Stimulated activated memory B cell treated with anti-CD40 and anti-IgM and Interleukin-4, amounts not matched to agents 10 μg/mL and 1 μg/mL and 100 μg/mL, for 72 hours (primary cell): ENCODE results near the gene RIT1.
"Not testable (repeated sequence)": the region's sequence is repeated elsewhere in the genome, so short reads cannot be mapped to it uniquely, and the experiment has no call there.

Experiments used
- ATAC-seq: fragments of 150-1000 bp; cut with Tn5 transposase; 2 replicates; pipeline ENCODE4 v1.10.0; 2021
- H3K27ac Mint-ChIP-seq: one replicate; pipeline ENCODE4 v1.8.0; 2022; ENCODE audit warnings: mild to moderate bottlenecking, mixed read lengths
- H3K27me3 Mint-ChIP-seq: one replicate; pipeline ENCODE4 v1.8.0; 2022; ENCODE audit warnings: mixed read lengths
- H3K36me3 Mint-ChIP-seq: one replicate; pipeline ENCODE4 v1.8.0; 2022; ENCODE audit warnings: mixed read lengths
- H3K4me1 Mint-ChIP-seq: one replicate; pipeline ENCODE4 v1.8.0; 2022; ENCODE audit warnings: mixed read lengths
- H3K4me3 Mint-ChIP-seq: one replicate; pipeline ENCODE4 v1.8.0; 2022; ENCODE audit warnings: mild to moderate bottlenecking, moderate library complexity, mixed read lengths
- H3K9me3 Mint-ChIP-seq: one replicate; pipeline ENCODE4 v1.8.0; 2022; ENCODE audit warnings: mixed read lengths

RIT1 gene

DNA sequence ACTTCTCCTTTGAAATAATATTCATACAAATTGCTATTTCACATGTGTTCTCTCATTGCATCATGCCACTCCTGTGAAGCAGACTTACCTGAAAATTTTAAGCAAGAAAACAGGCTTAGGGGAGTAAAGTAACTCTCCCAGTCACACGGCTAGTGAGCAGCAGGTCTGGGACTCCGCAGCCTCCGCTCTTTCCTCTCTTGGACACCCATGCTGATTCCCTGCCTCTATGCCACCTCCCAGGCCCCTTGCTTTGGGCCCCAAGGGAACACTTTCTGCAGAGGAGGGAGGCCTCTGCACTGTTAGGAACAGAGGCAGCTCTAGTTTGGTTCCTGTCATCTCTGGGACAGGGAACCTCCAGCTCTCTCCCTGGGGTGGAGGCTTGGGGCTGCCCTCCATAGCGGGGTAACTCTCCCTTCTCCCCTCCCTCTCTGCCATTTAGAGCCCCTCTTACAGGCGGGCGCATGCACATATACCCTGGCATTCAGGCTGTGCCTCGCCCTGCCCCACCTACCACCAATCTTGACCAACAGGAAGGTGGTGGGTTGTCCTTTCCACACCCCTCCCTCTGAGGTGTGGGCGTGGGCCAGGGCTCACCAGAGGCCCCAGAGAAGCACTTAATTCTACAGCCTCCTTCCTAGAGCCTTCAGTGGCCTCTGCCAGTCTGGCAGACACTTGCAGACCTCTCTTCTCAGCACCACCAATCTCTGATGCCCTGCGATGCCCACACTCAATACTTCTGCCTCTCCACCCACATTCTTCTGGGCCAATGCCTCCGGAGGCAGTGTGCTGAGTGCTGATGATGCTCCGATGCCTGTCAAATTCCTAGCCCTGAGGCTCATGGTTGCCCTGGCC lies 30.1 kb upstream of the RIT1 start, which contains the start of gene RXFP4:
Gene RXFP4, plus strand, starts transcription at position 646 of the 852 bp plus-strand sequence. Its CDS starts 72 bp downstream, at position 718.
- H3K27me3 Mint-ChIP-seq = no peaks in the 10 kb centered on the region
- peak; percentile 18 for ATAC-seq
- peak within 1 kb of the TSS; percentile 88 for H3K27ac Mint-ChIP-seq
- H3K36me3 Mint-ChIP-seq = no peaks in the 10 kb centered on the region
- peaks cover 71% of the 10 kb centered on the region for H3K4me1 Mint-ChIP-seq
- H3K9me3 Mint-ChIP-seq = no peaks in the 10 kb centered on the region
- H3K4me3 Mint-ChIP-seq = peak within 1 kb of the TSS; percentile 47

DNA sequence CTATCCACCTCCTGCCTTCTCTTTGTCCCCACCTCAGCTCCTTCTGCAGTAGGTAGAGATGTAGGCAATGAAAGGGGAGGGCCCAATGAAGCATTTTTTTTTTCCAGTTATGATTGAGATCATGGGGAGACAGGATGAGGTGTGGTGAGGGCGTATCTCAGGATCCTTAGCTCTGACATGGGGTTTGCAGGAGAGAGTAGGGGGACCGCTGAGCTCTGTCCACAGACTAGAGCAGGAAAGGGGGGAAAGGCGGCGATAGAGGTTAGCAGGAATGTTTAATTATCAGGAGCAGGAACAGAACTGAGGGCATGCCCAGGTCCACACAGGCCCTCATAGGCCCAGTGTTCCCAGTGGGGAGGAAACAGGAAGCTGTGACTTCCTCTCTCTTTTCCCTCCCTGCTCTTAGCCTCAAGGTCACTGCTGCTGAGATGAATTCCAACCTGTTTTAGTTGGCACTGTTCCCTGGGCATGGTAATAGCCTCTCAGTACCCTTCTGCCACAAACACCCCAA lies 29.4 kb upstream of the RIT1 start:
- H3K27me3 Mint-ChIP-seq = no peaks in the 10 kb centered on the region
- H3K4me1 Mint-ChIP-seq = peaks cover 64% of the 10 kb centered on the region
- no peaks in the 10 kb centered on the region for H3K9me3 Mint-ChIP-seq
- H3K36me3 Mint-ChIP-seq = no peaks in the 10 kb centered on the region
- peak overlapping the region; percentile 1 for H3K4me3 Mint-ChIP-seq
- ATAC-seq = no peak
- H3K27ac Mint-ChIP-seq = peak overlapping the region; percentile 88

DNA sequence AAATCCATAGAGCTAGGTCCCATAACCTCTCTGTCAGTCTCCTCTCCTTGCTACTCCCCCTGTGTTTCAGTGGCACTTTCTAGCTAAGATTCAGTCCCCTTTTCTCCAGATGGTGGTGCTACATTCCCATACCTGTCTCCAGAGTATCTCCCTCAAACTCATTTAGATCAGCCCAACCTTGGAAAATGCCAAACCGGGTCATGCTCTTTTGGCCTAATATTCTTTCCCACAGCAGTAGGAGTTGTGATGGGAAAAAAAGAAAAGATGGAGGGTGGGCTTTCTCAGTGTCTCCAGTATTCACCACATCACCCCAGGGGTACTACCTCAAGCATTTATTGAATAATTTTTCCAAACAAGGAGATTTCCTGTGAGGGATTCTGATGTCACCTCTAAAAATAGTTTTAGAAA lies 27.1 kb upstream of the RIT1 start:
- Mint-ChIP-seq H3K27me3 (no peaks in the 10 kb centered on the region), H3K9me3 (no peaks in the 10 kb centered on the region), H3K36me3 (no peaks in the 10 kb centered on the region), H3K27ac (no peak overlapping the region), H3K4me1 (peaks cover 42% of the 10 kb centered on the region), H3K4me3 (no peak overlapping the region)
- ATAC-seq = no peak

DNA sequence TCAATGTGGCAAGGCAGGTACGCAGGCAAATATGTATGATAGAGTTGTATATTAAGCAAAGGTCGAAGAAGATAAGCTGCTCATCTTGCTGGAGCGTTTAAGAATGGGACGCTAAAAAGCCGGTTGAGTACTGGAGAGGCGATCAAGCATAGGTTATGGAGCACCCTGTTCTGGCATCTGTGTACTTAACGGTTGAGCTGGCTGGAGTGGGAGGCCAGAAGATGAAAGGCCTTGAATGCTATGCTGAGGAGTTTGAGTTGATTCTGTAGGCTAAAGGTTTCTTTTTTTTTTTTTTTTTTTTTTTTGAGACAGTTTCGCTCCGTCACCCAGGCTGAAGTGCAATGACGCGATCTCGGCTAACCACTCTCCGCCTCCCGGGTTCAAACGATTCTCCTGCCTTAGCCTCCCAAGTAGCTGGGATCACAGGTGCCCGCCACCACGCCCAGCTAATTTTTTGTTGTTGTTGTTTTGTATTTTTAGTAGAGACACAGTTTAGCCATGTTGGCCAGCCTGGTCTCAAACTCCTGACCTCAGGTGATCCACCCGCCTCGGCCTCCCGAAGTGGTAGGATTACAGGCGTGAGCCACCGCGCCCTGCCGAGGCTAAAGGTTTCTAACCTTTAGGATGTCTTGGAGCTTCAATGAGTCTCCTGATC lies 23.9 kb upstream of the RIT1 start:
- Mint-ChIP-seq H3K4me3 (peak overlapping the region; percentile 60), H3K36me3 (peaks cover 13% of the 10 kb centered on the region), H3K9me3 (no peaks in the 10 kb centered on the region), H3K4me1 (peaks cover 26% of the 10 kb centered on the region), H3K27ac (no peak overlapping the region), H3K27me3 (no peaks in the 10 kb centered on the region)
- no peak for ATAC-seq

DNA sequence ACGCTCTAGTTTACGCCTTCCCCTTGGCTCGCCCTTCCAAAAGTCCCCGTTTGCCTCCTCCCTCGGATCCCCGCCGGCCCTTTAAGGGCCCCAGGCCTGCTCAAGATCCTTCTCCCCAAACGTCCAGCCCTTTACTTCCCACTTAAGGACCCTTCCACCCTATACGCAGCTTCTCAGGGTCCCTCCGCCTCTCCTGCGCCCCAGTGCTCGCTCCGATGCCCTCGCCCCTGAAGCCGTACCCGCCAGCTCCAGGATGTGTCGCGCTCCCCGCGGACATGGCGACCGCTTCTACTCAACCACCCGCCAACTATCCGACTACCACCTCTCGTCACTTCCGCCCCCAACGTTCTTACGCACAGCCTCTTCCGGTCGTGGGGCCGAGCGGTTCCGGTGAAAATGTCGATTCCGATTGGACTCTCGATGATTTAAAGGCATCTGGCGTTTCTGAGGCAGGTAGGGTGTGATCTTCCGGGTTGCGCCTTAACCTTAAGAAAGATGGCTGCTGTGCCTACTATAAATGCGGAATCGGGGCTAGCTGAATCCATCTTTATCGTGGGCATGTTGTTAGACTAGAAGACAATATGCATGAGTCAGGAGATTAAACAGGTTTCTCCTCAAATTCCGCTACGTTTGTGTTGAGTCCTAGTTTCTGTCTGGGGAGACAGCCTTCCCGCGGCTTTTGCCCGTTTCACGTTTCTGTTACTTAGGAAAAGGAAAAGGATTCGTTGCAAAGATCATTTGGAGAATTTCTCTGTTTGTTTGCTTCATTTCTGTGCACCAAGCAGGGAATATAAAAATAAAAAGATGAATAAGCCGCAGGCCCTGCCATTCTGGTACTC lies 23.2 kb upstream of the RIT1 start, which contains the start of gene KHDC4:
Gene KHDC4, minus strand, starts transcription at position 317 of the 839 bp plus-strand sequence. Its CDS starts 40 bp downstream, at position 277.
- peak; percentile 99 for ATAC-seq
- Mint-ChIP-seq H3K27me3 (no peaks in the 10 kb centered on the region), H3K4me3 (peak within 1 kb of the TSS; percentile 60), H3K36me3 (peaks cover 20% of the 10 kb centered on the region), H3K4me1 (peaks cover 27% of the 10 kb centered on the region), H3K9me3 (no peaks in the 10 kb centered on the region), H3K27ac (no peak within 1 kb of the TSS)

DNA sequence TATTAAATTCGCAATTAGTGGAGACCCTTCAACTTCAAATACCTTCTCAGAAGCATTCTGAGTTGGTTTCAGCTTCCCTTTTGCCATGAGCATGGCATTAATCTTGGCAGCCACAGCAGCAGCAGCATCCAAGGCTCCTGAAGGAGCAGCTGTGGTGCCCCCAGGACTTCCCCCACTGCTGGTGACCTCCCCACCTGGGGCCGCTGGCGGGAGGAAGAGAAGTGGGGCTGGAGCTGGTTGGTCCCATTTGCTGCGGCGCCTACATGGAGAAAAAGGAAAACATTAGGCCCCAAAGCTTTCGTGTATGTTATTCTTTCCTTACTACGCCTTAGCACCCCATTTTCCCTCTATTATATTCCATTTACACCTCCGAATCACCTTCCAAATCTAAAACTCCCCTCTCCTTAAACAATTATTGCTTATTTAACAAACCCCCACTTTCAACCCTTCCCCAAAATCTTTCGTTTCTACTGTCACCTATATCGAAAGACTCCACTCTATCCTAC lies 22.5 kb upstream of the RIT1 start:
- Mint-ChIP-seq H3K27ac (no peak overlapping the region), H3K4me1 (peaks cover 31% of the 10 kb centered on the region), H3K36me3 (peaks cover 26% of the 10 kb centered on the region), H3K27me3 (no peaks in the 10 kb centered on the region), H3K9me3 (no peaks in the 10 kb centered on the region), H3K4me3 (no peak overlapping the region)
- no peak for ATAC-seq

DNA sequence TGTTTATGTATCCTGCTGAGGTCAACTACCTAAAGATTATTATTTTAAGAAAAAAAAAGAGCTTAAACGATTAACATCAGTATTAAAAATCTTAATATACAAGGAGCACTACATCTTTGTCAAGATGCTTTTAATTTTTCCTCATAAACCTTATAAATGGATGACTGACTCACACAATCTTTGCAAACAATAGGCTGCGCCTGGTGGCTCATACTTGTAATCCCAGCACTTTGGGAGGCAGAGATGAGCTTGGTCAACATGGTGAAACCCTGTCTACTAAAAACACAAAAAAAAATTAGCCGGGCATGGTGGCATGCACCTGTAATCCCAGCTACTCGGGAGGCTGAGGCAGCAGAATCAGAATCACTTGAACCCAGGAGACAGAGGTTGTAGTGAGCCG lies 21.3 kb upstream of the RIT1 start:
- Mint-ChIP-seq H3K4me1 (peaks cover 25% of the 10 kb centered on the region), H3K27ac (no peak overlapping the region), H3K36me3 (peaks cover 31% of the 10 kb centered on the region), H3K4me3 (no peak overlapping the region), H3K9me3 (no peaks in the 10 kb centered on the region), H3K27me3 (no peaks in the 10 kb centered on the region)
- no peak for ATAC-seq

DNA sequence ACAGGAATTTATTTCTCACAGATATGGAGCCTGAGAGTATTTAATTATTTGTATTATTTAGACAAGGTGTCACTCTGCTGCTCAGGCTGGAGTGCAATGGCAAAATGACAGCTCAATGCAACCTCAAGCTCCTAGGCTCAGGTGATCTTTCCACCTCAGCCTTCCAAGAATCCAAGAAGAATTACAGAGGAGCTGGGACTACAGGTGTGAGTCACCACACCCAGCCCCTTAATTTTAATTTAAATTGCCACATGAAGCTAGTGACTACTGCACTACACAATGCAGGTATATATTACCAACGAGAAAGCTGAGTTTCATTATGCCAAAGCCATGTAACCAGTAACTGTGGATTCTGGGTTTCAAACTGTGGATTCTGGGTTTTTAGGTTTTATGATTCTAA lies 20.9 kb upstream of the RIT1 start:
- ATAC-seq = no peak
- H3K9me3 Mint-ChIP-seq = no peaks in the 10 kb centered on the region
- H3K27me3 Mint-ChIP-seq = no peaks in the 10 kb centered on the region
- no peak overlapping the region for H3K4me3 Mint-ChIP-seq
- peaks cover 33% of the 10 kb centered on the region for H3K36me3 Mint-ChIP-seq
- H3K27ac Mint-ChIP-seq = no peak overlapping the region
- peaks cover 25% of the 10 kb centered on the region for H3K4me1 Mint-ChIP-seq

DNA sequence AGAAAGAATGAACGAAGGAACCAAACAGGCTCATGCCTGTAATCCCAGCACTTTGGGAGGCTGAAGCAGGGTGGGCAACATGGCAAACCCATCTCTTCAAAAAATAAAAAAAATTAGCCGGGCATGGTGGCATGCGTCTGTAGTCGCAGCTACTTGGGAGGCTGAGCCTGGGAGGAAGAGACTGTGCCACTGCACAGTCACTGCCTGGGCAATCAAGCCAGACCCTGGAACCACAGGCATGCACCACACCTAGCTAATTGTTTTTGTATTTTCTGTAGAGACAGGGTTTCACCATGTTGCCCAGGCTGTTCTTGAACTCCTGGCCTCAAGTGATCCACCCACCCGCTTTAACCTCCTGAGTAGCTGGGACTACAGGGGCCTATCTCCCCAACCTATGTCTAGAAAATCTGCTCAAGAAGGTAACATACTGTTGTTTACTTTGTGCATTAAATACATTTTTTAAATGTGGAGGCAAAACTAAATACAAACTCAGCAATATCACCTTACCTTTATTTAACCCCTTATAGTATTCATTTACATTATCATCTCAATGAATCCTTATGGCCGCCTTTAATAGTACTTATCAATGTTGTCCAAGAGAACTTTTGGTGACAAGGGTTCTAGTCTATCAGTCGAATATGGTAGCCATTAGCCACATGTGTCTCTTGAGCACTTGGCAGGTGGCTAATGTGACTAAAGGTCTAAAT lies 20.3 kb upstream of the RIT1 start:
- H3K36me3 Mint-ChIP-seq = peaks cover 39% of the 10 kb centered on the region
- peaks cover 25% of the 10 kb centered on the region for H3K4me1 Mint-ChIP-seq
- H3K9me3 Mint-ChIP-seq = no peaks in the 10 kb centered on the region
- peak overlapping the region; percentile 73 for H3K4me3 Mint-ChIP-seq
- ATAC-seq = no peak
- peak overlapping the region; percentile 81 for H3K27ac Mint-ChIP-seq
- H3K27me3 Mint-ChIP-seq = no peaks in the 10 kb centered on the region

DNA sequence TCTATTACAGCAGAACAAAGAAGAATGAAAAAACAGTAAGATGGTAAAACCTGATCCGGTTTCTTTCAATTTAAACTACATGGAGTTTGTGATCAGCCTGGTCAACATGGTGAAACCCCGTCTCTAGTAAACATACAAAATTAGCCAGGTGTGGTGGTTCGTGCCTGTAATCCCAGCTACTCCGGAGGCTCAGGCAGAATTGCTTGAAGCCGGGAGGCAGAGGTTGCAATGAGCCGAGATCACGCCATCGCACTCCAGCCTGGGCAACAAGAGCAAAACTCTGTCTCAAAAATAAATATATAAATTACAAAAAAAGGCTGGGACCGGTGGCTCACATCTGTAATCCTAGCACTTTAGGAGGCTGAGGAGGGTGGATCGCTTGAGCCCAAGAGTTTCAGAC lies 19.6 kb upstream of the RIT1 start:
- not testable (repeated sequence) for H3K27me3 Mint-ChIP-seq, H3K9me3 Mint-ChIP-seq, ATAC-seq
- Mint-ChIP-seq H3K27ac (peak overlapping the region; percentile 81), H3K4me3 (peak overlapping the region; percentile 73), H3K4me1 (peaks cover 25% of the 10 kb centered on the region), H3K36me3 (peaks cover 47% of the 10 kb centered on the region)

DNA sequence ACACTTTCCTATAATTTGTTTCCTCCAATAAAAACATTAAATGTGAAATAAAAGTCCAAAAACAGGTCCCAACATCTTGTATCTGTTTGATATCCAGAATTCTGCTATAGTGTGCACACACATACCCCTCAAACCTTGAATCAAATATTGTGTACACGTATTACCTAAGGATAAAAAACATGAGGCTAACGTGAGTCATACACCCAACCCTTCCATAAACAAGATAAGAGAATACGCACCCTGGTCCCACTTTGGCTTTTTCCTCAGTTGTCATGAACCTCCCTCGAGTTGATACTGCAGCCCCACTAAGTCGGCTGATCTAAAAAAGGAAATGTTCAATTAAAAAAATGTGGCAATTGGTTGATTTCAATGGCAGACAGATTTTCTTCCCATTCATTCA lies 17.9 kb upstream of the RIT1 start:
- peak overlapping the region; percentile 14 for H3K27ac Mint-ChIP-seq
- peaks cover 53% of the 10 kb centered on the region for H3K36me3 Mint-ChIP-seq
- peaks cover 25% of the 10 kb centered on the region for H3K4me1 Mint-ChIP-seq
- no peaks in the 10 kb centered on the region for H3K27me3 Mint-ChIP-seq
- H3K9me3 Mint-ChIP-seq = no peaks in the 10 kb centered on the region
- H3K4me3 Mint-ChIP-seq = no peak overlapping the region
- ATAC-seq = no peak

DNA sequence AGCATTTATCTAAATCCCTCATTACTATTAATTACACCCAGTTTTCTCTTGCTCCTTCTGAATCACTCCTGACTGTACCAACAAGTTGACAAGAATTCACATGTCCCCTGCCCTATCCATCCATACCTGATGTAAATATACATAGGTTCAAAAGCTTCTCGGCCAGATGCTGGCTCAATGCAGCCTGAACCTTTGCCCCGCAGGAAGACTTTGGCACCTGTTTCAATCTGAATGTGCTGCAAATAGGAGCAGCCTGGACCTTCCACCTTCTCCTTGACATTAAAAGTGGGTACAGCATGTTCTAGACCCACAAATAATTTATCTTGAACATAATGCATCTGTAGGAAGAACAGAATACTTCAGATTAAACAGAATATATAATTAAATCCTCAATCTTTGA lies 14.4 kb upstream of the RIT1 start:
- no peak overlapping the region for H3K27ac Mint-ChIP-seq
- no peaks in the 10 kb centered on the region for H3K9me3 Mint-ChIP-seq
- no peak overlapping the region for H3K4me3 Mint-ChIP-seq
- H3K27me3 Mint-ChIP-seq = no peaks in the 10 kb centered on the region
- no peak for ATAC-seq
- H3K4me1 Mint-ChIP-seq = peaks cover 13% of the 10 kb centered on the region
- H3K36me3 Mint-ChIP-seq = peaks cover 72% of the 10 kb centered on the region

DNA sequence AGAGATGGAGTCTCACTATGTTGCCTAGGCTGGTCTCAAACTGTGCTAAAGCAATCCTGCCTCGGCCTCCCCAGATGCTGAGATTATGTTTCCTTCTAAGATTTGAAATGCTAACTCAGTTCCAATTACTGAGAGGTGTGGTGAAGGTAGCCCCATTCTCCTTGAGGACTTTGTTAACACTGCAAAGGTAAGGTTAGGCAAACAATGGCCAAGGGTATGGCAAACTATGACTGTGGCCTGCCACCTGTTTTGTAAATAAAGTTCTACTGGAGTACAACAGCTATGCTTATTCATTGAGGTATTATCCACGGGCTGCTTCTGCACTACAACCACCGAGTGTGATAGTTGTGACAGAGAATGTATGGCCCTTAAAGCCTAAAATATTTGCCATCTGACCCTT lies 9.6 kb upstream of the RIT1 start:
- H3K36me3 Mint-ChIP-seq = peaks cover 55% of the 10 kb centered on the region
- no peaks in the 10 kb centered on the region for H3K9me3 Mint-ChIP-seq
- H3K4me1 Mint-ChIP-seq = no peaks in the 10 kb centered on the region
- no peaks in the 10 kb centered on the region for H3K27me3 Mint-ChIP-seq
- no peak for ATAC-seq
- H3K27ac Mint-ChIP-seq = no peak overlapping the region
- H3K4me3 Mint-ChIP-seq = no peak overlapping the region

DNA sequence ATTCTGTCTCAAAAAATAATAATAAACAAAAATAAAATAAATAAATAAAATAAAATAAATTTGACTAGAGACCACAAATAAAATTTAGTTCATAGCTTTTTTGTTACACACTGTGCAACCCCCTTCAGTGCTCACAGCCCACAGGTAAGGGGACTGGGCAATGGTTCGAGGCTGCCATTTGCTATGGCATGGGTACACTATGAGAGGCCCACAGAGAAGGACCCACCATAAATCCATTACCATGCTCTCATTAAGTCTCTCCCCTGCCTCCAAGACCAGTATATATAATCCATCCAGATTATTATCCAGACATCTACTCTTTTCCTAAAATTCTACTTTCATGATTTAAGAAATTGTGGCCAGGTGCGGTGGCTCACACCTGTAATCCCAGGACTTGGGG lies 8.7 kb upstream of the RIT1 start:
- Mint-ChIP-seq H3K9me3 (no peaks in the 10 kb centered on the region), H3K4me1 (no peaks in the 10 kb centered on the region), H3K36me3 (peaks cover 53% of the 10 kb centered on the region), H3K4me3 (no peak overlapping the region), H3K27ac (no peak overlapping the region), H3K27me3 (no peaks in the 10 kb centered on the region)
- no peak for ATAC-seq
